Neutrophil (primary cell): ENCODE data around the gene MLXIP.

Experiments
- H3K27ac ChIP-seq: fragments of 200-600 bp; sonication (generic); 2 replicates; pipeline ENCODE4 v1.5.1; 2016; ENCODE audit warnings: mild to moderate bottlenecking, moderate library complexity
- H3K27me3 ChIP-seq: fragments of 200-600 bp; sonication (generic); 2 replicates; pipeline ENCODE4 v1.6.0; 2016; ENCODE audit warnings: mild to moderate bottlenecking
- H3K36me3 ChIP-seq: fragments of 200-600 bp; sonication (generic); 2 replicates; pipeline ENCODE4 v1.5.1; 2017
- H3K4me1 ChIP-seq, 2 experiments: fragments of 200-600 bp in 1 of 2; sonication (generic) in 1 of 2; 1 replicate in 1 of 2; 2 replicates in 1 of 2; pipeline versions ENCODE4 v1.5.1 to v1.6.1; 2013 to 2016; ENCODE audit warnings: low read depth in 1 of 2, low read length in 1 of 2, mild to moderate bottlenecking in 1 of 2, moderate library complexity in 1 of 2; ENCODE audit not compliant: control insufficient read depth in 1 of 2, insufficient read depth in 1 of 2
- H3K4me3 ChIP-seq, 2 experiments: fragments of 200-600 bp in 1 of 2; sonication (generic) in 1 of 2; 1 replicate in 1 of 2; 2 replicates in 1 of 2; pipeline ENCODE4 v1.5.1; 2013 to 2016; ENCODE audit warnings: low read depth in 1 of 2, low read length in 1 of 2, mild to moderate bottlenecking in 1 of 2, moderate library complexity in 1 of 2
- H3K9me3 ChIP-seq: fragments of 200-600 bp; sonication (generic); 2 replicates; pipeline ENCODE4 v1.5.1; 2016
- CTCF ChIP-seq: fragments of 200-600 bp; sonication (generic); IDR thresholded peaks from 2 replicates; pipeline ENCODE4 v1.5.1; 2016; ENCODE audit warnings: antibody characterized with exemption

MLXIP gene

GRCh38 chr12:122067548-122067947 is 11.0 kb upstream of the MLXIP start:
- H3K9me3 ChIP-seq, result no peaks in the 10 kb centered on the region
- peaks cover 14 to 15% of the 10 kb centered on the region in 2 experiments for H3K4me1 ChIP-seq
- TF ChIP-seq CTCF, result no peak
- H3K4me3 ChIP-seq, result no peak overlapping the region
- H3K27ac ChIP-seq, result no peak overlapping the region
- H3K36me3 ChIP-seq, result no peaks in the 10 kb centered on the region
- H3K27me3 ChIP-seq, result no peaks in the 10 kb centered on the region

- Histone ChIP-seq H3K9me3 (no peaks in the 10 kb centered on the region), H3K4me1 (peaks cover 12 to 14% of the 10 kb centered on the region in 2 experiments), H3K4me3 (no peak overlapping the region), H3K27me3 (no peaks in the 10 kb centered on the region), H3K27ac (no peak overlapping the region), H3K36me3 (no peaks in the 10 kb centered on the region)
- no peak for TF ChIP-seq CTCF
Observed at GRCh38 chr12:122067966-122068365, 10.6 kb upstream of the MLXIP start.

- Histone ChIP-seq H3K27ac (no peak overlapping the region), H3K36me3 (no peaks in the 10 kb centered on the region)
Observed at GRCh38 chr12:122072031-122072970, 6.3 kb upstream of the MLXIP start.

GRCh38 chr12:122073815-122074214 is 4.7 kb upstream of the MLXIP start:
- no peaks in the 10 kb centered on the region for H3K27me3 ChIP-seq
- H3K4me1 ChIP-seq, result peaks cover 5 to 7% of the 10 kb centered on the region in 2 experiments
- H3K4me3 ChIP-seq, result no peak overlapping the region
- no peak for TF ChIP-seq CTCF
- no peaks in the 10 kb centered on the region for H3K9me3 ChIP-seq
- no peak overlapping the region for H3K27ac ChIP-seq
- no peaks in the 10 kb centered on the region for H3K36me3 ChIP-seq

More at GRCh38 chr12:122072031-122072970, 6.3 kb upstream of the MLXIP start:
- Histone ChIP-seq H3K9me3 (no peaks in the 10 kb centered on the region), H3K4me3 (no peak overlapping the region), H3K4me1 (peaks cover 6 to 8% of the 10 kb centered on the region in 2 experiments), H3K27me3 (no peaks in the 10 kb centered on the region)
- no peak for TF ChIP-seq CTCF

- Histone ChIP-seq H3K27ac (no peak overlapping the region), H3K27me3 (no peaks in the 10 kb centered on the region), H3K4me3 (no peak overlapping the region), H3K36me3 (no peaks in the 10 kb centered on the region), H3K9me3 (no peaks in the 10 kb centered on the region), H3K4me1 (peaks cover 36 to 37% of the 10 kb centered on the region in 2 experiments)
- TF ChIP-seq CTCF, result no peak
Observed at GRCh38 chr12:122076743-122077495, 1.6 kb upstream of the MLXIP start.
